NCI-H526 (cell line): ENCODE measurements around the gene EMX2.
"Not testable (repeated sequence)": the region's sequence is repeated elsewhere in the genome, so short reads cannot be mapped to it uniquely, and the experiment has no call there.

ENCODE experiments used
- DNase-seq, 2 experiments: peaks; one replicate each; lab custom pipeline; 2025; lab: John Stamatoyannopoulos, UW

EMX2 gene

GRCh38 chr10:117560942-117561341 is 18.4 kb downstream of the EMX2 start:
- no peak for DNase-seq

DNA sequence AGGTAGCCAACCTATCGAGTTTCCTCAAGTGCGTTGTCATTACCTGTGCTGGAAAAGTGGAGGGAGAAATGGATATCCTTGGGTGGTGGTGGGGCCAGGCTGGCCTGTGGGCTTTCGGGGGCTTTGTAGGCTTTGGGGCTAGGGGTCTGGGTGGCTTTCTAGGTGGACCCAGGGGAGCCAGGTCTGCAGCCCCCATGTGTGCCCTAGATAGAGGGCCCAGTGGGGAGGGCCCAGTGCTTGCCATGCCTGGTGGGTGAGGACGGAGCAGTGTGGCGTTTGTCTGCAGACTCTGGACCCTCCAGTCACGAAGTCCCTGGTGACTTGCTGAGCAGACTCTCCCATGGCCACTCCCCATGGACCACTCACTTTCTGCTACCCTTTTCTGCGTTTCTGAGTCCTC is 19.7 kb downstream of the EMX2 start:
- no peak for DNase-seq

DNA sequence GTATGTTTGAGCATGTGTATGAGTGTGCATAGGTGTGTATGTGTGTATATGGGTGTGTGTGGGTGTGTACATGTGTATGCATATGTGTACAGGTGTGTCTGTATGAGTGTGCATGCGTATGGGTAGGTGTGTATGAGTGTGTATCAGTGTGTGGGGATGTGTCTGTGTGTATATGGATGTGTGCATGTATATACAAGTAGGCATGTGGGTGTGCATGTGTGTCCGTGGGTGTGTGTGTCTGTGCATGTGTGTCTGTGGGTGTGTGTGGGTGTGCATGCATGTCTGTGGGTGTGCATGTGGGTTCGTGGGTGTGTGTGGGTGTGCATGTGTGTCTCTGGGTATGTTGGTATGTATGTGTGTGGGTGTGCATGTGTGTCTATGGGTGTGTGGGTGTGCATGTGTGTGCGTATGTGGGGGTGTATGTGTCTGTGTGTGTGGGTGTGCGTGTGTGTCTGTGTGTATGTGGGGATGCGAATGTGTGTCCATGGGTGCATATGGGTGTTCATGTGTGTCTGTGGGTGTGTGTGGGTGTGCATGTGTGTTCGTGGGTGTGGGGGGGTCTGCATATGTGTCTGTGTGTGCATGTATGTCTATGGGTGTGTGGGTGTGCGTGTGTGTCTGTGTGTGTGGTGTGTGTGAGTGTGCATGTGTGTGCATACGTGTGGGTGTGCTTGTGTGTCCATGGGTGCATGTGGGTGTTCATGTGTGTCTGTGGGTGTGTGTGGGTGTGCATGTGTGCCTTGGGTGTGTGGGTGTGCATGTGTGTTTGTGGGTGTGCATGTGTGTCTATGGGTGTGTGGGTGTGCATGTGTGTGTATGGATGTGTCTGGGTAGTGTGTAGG is 20.6 kb downstream of the EMX2 start:
- no peak for DNase-seq

- no peak for DNase-seq
These were observed 21.2 kb downstream of the EMX2 start for GRCh38 chr10:117563780-117564179.

DNA sequence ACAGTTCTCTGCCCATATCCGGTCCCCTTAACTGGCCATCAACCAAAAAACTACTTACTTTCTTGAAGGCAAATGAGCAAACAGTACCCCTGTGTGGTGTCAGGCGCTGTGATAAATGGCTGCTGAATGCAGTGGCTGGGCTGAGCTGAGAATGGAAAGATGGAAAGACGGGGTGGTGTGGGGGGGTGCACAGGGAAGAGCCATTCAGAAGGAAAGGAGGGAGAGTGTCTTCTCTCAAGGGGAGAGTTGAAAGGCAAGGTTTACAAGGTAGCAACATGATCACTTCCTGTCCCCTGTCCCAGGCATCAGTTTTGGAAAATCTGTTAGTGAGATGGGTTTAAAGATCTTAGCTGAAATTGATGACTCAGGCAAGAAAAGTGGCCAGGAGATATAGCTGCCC is 22.5 kb downstream of the EMX2 start:
- no peak for DNase-seq

- DNase-seq, result no peak
These were observed 25.8 kb downstream of the EMX2 start for GRCh38 chr10:117568334-117568733.

- no peak for DNase-seq
These were observed 27.3 kb downstream of the EMX2 start for GRCh38 chr10:117569610-117570390.

- no peak for DNase-seq
These were observed 28.3 kb downstream of the EMX2 start for GRCh38 chr10:117570880-117571279.

DNA sequence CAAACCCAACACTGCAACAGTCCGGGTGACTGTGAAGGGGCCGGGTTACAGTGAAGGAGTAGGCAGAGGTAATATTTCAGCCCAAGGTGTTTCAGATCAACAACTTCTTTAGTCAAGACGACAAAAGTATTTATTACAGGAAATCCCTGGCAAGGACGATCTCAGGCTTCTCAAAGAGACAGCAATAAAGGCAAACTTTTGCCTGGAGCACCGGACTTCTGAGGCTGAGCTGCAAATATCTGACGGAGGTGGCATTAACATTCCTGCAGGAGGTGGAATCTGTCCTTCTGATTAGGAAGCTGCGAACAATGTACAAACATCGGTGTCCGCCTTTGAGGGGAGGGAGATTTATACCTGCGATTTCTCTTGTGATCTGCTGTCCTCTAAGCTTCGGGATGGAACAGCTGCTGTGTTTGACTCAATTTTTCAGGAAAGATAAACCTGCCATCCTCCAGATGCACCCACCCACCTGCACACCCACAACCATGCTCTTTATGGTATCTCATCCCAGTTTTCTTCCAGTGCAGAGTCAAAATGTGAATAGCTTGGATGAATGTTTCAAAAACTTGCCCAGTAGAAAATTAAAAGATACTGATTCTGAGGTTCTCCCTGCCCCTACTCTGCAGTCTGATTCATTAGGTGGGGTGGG is 32.1 kb downstream of the EMX2 start:
- no peak for DNase-seq

DNA sequence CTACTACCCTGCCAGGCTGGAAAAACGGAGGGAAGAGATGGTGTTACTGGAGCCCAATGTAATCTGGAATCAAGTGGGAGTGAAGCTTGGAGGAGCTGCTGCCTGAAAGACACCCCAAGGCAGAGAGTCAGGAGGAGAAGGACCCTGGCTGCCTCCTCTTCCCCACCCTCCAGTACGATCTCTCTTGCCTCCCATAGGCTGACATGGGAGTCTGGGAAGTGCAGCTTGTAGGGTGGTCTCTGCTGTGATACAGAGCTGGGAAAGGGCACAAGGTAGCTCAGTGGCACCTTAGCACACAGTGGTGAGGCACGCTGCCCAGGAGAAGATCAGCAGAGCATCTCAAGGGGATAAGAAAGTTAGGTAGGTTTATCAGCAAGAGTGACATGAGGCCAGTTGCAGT is 35.9 kb downstream of the EMX2 start:
- no peak for DNase-seq

DNA sequence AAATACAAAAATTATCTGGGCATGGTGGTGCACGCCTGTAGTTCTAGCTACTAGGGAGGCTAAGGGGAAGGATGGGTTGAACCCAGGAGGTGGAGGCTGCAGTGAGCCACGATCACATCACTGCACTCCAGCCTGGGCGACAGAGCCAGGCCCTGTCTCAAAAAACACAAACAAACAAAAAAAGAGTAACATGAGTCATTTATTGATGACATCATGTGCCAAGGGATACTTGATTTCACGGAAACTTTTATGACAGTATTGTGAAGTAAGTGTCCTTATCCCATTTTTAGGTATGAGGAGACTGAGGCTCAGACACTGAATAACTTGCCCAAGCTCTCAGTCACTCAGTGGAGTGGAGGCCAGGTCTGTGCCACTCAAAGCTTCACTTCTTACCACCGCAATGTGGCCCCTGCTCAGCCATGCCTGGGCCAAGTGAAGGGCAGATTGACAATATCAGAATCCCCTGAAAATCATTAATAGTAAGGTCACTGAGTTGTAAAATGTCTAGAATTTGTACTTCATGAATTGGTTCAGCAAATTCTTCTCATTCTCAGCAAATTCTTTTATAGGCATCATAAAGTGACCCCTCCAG is 36.5 kb downstream of the EMX2 start:
- no peak for DNase-seq

DNA sequence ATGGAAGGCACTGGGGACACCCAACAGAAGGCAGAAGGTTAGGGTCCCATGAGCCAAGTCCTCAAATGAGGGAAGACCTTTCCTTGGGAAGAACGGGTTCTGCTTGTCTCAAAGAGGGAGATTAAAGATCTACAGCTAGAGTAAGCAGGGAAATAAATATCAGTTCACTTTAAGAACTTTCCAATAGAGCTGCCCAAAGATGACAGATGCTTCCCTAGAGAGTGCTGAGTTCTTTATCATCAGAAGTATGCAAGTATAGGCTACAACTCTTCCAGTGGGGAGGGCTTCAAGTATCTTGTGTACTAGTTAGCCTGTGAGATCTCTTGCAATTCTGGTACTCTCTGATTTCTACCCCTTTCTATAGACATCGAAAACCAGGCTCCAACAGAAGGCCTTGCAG is 39.4 kb downstream of the EMX2 start:
- no peak for DNase-seq

DNA sequence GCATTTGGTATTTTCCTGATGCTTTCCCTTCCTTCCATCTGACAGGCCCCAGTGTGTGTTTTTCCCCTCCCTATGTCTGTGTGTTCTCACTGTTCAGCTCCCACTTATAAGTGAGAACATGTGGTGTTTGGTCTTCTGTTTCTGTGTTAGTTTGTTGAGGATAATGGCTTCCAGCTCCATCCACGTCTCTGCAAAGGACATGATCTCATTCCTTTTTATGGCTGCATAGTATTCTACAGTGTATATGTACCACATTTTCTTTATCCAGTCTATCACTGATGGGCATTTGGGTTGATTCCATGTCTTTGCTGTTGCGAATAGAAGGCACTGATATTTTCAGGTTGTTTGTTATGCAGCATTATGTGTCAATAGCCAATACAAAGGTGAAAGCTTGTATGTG is 42.3 kb downstream of the EMX2 start:
- not testable (repeated sequence) for DNase-seq

GRCh38 chr10:117587036-117587435 is 44.5 kb downstream of the EMX2 start:
- DNase-seq, result no peak

DNA sequence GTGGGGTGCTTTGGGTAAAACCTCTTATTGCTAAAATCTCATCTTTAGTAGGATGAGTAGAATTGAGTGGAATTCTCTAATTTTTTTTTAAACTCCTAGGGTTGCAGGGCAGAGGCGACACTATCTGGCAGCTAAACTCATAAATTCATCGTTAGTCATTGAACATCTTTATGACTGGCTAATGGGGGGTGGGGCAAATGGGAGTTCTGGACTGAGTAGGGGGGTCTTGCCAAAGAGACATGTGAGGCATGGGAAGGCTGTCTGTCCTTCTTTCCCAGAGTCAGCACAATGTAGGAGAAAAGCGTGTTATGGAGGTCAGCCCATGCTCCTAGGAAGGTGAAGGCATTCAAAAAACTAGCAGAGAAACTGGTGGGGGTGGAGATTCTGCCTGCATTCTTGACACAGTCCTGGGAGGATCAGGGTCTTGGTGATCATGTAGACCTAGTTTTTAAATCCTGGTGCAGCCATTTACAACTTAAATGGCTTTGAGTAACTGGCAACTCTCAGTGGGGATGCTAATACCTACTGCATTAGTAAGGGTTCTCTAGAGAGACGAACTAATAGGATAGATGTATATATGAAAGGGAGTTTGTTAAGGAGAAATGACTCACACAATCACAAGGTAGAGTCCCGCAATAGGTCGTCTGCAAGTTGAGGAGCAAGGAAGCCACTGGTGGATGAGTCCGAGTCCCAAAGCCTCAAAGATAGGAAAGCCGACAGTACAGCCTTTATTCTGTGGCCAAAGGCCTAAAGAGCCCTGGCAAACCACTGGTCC is 47.7 kb downstream of the EMX2 start:
- DNase-seq, result no peak

DNA sequence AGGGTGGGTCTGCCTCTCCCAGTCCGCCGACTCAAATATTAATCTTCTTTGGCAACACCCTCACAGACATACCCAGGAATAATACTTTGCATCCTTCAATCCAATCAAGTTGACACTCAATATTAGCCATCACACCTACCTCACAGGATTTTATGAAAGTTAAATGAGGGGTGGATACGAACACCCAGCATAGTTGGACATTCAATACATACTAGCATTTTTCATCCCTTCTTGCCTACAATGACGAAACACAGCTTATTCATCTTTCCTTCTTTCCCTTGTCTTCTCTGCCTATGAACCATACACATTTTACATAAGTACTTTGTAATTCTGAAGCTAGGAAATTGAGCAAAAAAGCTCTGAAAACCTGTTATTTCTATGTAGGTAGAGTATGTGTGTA is 48.5 kb downstream of the EMX2 start:
- DNase-seq, result no peak

DNA sequence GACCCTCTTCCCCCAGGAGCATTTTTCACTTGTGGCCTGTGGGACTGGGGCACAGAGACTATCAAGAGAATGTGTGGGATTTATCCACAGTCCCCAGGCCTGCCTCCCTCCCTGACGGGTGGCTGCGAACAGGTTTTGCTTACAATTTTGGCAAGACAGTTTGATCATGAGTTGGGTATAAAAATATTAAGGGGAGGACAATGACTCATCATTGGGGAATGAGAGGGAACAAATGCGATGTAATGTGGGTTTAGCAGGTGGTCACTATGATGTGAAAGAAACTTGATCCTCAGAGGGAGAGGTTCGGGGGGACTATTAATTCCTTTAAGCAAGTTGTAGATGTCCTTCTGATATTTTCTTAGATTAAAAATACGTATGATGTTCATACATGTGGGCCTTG is 52.2 kb downstream of the EMX2 start:
- DNase-seq, result no peak

- DNase-seq, result no peak
These were observed 54.2 kb downstream of the EMX2 start for GRCh38 chr10:117596706-117597105.

- DNase-seq, result no peak
These were observed 54.7 kb downstream of the EMX2 start for GRCh38 chr10:117597216-117597615.
